Right lobe of liver (tissue), 4 donors: Measurements from ENCODE around the gene BRIP1.

Experiments
- CTCF ChIP-seq, 4 donors: fragments of 200-600 bp in 3 of 4; fragments of 450-650 bp in 1 of 4; IDR thresholded peaks; one replicate each; pipeline versions ENCODE4 v1.5.1 to v1.8.0; 2016 to 2022; ENCODE audit warnings: antibody characterized with exemption in 4 of 4, mild to moderate bottlenecking in 2 of 4
- POLR2A ChIP-seq: fragments of 450-650 bp; IDR thresholded peaks from one replicate; pipeline ENCODE4 v1.6.1; 2017; ENCODE audit warnings: antibody characterized with exemption, mild to moderate bottlenecking
- donor health status: DM: no; HTN: no; CAD: no.
- donor health status: DM: no; HTN: no; CAD: no.
- donor health status: DM: no; HTN: yes; CAD: no.

- no peak for TF ChIP-seq CTCF (IDR thresholded peaks at IDR 0.05)
- TF ChIP-seq POLR2A: no peak
Observed at GRCh38 chr17:61797283-61797682, 66.0 kb downstream of the BRIP1 start.
